LNCaP clone FGC (cell line): ENCODE data around the gene YEATS2.

Source experiments
- DNase-seq: peaks from one replicate; pipeline ENCODE4 v3.0.0-alpha.2; 2011; ENCODE audit warnings: low read depth
- H3K4me3 ChIP-seq: 2 replicates; pipeline ENCODE4 v1.5.1; 2011; ENCODE audit warnings: mild to moderate bottlenecking, low read depth, low read length, control low read depth
- CTCF ChIP-seq: IDR thresholded peaks from 2 replicates; pipeline ENCODE4 v1.5.1; 2012; ENCODE audit warnings: mild to moderate bottlenecking; ENCODE audit not compliant: control insufficient read depth, insufficient read depth; ENCODE audit errors: extremely low read depth

The YEATS2 gene

GRCh38 chr3:183823963-183824362, 126.4 kb downstream of the YEATS2 start:
- DNase-seq = no peak
- no peak overlapping the region for H3K4me3 ChIP-seq
- no peak for TF ChIP-seq CTCF

DNA sequence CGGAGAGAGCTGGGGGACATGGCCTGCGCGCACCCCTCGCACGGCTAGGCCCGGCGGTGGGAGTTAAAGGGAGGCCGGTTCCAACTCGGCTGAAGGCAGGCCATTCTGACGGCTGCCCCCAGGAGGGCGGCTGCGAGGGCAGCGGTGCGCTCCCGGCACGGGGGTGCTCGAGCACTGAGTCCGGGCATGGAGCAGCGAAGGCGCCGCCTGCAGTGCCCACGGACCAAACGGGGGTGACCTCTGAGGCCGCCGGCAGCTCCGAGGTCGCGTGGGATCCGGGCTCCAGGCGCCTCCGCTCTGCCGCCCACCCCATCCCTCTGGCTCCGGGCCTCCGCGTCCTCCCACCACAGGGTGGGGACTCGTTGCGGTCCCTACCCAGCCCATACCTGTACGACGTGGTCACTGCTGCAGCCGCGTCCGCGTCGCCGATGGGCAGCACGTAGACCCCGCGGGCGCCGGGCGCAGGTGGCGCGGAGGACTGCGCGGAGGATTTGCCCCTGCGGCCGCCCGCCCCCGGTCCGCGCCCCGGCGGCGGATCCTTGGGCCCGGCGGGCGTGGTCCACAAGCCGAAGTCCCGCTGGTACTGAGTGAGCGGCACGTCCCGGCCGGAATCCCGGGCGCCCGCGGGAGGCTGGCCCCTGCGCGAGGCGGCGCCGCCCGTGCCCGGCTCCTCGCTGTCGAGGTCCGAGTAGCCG, 127.3 kb downstream of the YEATS2 start:
- TF ChIP-seq CTCF = no peak
- no peak for DNase-seq
- H3K4me3 ChIP-seq = peak overlapping the region; percentile 37

- DNase-seq = no peak
- peak within 1 kb of the TSS; percentile 37 for H3K4me3 ChIP-seq
- peak; percentile 21; the same call in 1 of the 2 replicates for TF ChIP-seq CTCF
These were observed 128.0 kb downstream of the YEATS2 start, which contains the start of gene MAP6D1 for GRCh38 chr3:183825456-183826161. Gene MAP6D1, minus strand, starts transcription at chr3:183825577. Its CDS starts 30 bp downstream, at chr3:183825547.

DNA sequence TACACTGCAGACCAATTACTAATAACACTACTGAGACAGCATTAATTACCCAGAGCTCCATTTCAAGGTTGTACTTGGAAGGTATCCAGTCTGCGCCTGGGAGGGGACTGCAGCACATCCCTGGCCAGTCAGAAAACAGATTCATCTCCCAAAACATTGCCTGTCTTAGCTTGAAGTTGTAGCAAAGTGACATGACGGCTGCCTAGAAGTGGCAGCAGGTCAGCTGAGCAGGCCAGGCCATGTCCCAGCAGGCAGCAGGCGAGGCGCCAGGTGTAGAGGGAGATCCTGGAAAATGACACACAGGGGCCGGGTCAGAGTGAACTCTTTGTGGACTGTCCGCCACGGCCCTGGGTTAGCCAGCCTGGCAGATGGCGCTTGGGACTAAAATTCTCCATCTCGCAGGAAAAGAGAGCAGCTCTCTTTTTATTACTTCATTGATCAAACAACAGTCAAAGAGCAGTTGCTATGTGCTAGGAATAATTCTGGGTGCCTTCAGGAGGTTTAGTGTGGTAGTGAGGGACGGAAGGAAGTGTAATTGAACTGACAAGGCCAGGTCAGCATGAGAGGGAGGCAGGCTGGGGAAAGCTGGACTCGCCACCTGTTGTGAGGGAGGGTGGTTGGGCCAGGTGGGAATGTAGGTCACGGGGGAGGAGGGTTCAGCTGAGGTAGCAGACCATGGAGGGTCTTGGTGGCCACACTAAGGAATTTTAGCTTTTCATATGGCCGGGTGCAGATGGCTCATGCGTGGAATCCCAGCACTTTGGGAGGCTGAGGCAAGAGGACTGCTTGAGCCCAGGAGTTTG, 129.1 kb downstream of the YEATS2 start:
- peak; percentile 30 for DNase-seq
- TF ChIP-seq CTCF = no peak
- no peak overlapping the region for H3K4me3 ChIP-seq

- no peak for TF ChIP-seq CTCF
- no peak overlapping the region for H3K4me3 ChIP-seq
- no peak for DNase-seq
These were observed 130.4 kb downstream of the YEATS2 start for GRCh38 chr3:183827809-183828537.

DNA sequence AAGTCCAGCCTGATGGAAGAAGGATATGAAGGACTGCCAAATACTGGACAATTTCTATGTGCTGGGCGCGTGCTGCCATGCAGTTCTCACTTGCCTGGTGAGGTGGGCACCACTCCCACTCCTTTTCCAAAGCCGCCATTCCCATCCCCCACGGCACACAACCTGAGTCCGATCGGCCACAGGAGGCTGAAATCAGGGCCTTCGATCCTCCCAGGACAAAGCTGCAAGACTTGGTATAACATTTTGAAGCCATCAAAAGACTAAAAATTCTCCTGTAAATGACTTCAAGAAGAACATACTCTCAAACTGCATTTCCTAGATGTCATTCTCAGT, 130.9 kb downstream of the YEATS2 start:
- no peak for DNase-seq
- TF ChIP-seq CTCF = no peak

More for the DNA sequence above, 130.9 kb downstream of the YEATS2 start:
- H3K4me3 ChIP-seq = no peak overlapping the region
